NCI-H82 treated with DMSO at 0.1 percent for 48 hours (cell line): ENCODE measurements around the gene KDSR.

Source experiments
- DNase-seq: peaks from one replicate; lab custom pipeline; 2025; ENCODE audit not compliant: unreplicated experiment; lab: John Stamatoyannopoulos, UW

KDSR gene

DNA sequence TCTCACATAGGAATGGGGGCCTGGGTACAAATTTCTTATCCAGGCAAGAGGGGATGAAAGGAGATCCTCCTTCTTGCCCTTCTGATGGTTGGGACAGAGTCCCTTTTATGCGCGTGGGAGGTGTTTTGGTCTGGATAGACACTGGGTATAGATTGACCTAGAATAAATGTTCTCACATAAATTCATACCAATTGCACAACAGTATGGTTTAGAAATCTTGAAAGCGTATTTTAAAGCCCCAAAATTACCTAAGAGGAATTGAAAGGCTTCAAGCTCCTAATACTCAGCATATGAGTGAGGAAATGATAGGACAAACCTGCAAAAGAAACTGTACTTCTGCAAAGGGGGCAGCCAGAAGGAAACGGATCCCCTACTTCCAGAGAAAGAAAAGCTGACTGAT is 44.8 kb downstream of the KDSR start:
- DNase-seq, result no peak

DNA sequence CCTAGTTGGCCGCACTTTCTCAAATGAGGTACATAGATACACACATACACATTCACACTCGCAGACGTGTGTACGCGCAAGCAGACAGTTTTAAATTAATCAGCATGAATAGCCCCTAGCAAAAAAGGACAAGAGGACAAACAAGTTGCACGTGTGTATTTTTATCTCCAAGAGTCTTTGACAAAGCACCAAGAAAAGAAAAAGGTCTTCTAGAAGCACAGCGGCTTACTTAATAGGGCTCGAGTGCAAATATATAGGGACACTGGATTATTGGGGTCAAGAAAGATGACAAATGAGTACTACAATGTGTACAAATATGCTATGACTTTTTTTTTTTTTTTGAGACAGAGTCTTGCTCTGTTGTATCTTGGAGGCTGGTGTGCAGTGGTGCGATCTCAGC is 45.7 kb downstream of the KDSR start:
- DNase-seq, result no peak

DNA sequence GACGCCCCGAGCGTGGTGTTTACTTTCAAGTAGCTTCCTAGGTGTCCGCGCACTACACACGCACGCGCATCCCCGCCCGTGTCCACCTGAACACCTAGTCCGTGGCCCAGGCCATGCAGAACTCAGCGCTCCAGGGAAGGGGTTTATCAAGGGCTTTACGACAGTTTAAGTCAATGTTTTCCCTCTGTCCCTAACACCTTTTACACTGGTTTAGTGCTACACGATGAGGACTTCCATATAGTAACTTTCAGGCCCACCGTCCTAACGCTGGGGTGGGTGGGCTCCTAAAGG is 46.1 kb downstream of the KDSR start:
- no peak for DNase-seq

DNA sequence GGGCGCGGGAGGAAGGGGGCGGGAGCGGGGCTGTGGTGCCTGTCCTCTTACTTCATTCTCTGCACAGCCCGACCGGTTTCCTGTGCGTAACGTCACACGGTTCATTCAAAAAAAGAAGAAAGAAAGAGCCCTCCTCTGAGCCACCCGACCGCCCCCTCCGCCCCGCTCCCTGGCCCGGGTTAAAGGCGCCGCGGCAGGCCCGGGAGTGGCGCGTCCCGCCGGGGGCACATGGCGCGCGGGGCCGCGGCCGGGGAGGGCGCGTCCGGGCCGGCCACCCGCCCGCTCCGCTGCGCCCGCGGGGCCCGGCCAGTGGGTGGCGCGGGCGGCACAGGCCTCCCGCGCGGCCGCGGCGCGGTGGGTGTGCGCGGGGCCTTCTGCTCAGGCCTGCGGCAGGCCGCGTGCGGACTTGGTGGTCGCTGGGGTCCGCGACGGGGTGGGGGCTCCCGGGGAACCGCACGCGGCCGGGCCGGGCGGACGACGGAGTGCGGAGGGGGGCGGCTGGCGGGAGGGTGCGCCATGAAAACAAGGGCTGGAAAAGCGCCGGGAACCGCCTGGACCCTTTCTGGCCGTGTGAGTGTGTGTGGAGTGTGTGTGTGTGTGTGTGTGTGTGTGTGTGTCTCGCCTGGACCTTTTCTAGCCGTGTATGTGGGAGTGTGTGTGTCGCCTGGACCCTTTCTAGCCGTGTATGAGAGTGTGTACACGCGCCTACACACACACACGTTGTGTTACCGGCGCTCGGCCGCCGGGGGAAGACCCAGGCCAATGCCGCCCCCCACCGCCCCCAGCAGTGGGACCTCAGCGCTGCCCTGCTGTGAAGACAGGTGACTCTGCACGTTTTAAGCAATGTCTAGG is 46.7 kb downstream of the KDSR start:
- peak; percentile 13 for DNase-seq

DNA sequence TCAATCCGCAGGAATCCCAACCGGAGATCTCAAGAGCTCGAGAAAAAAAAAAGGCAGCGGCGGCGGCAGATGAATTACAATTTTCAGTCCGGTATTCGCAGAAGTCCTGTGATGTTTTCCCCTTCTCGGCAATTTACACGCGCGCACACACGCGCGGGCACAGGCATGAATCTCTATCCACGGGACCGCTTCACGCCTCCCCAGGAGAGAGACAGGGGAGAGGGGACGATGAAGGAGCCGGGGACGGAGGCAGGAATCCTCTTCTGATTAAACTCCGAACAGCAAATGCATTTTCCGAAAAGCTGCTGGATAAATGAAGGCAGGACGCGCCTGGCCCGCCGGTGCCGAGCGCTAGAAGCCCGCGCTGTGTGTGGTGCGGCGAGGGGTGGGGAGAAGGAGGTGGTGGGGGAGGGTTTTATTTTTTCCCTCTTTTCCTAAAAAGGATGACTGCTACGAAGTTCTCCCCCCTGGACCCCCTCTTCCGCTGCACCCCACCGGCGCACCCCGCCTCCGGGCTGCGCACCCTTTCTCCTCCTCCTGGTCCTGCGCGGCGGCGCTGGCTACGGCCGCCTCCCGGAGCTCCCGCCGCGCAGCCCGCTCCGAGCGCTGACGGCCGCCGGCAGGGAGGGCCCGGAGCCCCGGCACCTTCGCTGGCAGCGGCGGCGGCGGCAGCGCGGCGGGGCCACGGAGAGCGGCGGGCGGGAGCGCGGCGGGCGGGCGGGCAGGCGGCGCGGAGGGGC is 47.5 kb downstream of the KDSR start, which contains the start of gene BCL2:
BCL2 (minus strand) TSS at position 387 of the 740 bp plus-strand sequence.
- DNase-seq, result no peak

DNA sequence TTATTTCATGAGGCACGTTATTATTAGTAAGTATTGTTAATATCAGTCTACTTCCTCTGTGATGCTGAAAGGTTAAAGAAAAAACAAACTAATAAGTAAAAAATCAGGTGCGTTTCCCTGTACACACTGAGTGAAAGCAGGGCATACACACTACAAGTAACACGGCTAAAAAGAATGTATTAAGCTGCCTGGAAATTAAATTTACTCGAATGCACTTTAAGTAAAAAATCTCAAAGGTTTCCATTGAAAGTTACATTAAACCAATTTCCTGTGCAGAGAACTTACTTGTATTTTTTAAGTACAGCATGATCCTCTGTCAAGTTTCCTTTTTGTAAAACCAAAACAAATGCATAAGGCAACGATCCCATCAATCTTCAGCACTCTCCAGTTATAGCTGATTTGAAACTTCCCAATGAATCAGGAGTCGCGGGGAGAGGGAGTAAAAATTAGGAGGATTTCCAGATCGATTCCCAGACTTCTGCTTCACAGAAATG is 48.1 kb downstream of the KDSR start:
- no peak for DNase-seq

DNA sequence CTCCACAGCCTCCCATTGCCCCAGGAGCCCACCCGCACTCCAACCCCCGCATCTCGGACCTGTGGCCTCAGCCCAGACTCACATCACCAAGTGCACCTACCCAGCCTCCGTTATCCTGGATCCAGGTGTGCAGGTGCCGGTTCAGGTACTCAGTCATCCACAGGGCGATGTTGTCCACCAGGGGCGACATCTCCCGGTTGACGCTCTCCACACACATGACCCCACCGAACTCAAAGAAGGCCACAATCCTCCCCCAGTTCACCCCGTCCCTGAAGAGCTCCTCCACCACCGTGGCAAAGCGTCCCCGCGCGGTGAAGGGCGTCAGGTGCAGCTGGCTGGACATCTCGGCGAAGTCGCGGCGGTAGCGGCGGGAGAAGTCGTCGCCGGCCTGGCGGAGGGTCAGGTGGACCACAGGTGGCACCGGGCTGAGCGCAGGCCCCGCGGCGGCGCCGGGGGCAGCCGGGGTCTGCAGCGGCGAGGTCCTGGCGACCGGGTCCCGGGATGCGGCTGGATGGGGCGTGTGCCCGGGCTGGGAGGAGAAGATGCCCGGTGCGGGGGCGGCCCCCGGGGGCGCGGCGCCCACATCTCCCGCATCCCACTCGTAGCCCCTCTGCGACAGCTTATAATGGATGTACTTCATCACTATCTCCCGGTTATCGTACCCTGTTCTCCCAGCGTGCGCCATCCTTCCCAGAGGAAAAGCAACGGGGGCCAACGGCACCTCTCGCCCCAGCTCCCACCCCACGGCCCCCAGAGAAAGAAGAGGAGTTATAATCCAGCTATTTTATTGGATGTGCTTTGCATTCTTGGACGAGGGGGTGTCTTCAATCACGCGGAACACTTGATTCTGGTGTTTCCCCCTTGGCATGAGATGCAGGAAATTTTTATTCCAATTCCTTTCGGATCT is 48.8 kb downstream of the KDSR start:
- DNase-seq, result no peak

DNA sequence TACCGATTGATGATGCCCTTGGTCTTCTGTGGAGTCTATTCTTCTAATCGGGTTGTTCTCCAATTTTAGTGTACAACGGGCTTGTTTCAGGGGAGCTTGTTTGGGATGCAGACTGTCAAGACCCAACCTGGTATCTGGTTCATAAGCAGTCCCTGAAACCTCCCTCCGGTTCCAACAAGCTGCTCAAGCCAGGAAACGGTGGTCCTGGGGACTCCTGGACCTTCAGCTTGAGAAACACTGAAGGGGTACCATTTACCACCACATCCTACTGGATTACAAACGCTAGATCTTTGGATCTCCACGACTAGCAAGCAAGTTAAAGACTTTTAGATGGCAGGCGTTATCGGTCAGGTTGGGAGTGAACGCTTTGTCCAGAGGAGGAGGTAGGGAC is 49.5 kb downstream of the KDSR start:
- DNase-seq, result no peak

DNA sequence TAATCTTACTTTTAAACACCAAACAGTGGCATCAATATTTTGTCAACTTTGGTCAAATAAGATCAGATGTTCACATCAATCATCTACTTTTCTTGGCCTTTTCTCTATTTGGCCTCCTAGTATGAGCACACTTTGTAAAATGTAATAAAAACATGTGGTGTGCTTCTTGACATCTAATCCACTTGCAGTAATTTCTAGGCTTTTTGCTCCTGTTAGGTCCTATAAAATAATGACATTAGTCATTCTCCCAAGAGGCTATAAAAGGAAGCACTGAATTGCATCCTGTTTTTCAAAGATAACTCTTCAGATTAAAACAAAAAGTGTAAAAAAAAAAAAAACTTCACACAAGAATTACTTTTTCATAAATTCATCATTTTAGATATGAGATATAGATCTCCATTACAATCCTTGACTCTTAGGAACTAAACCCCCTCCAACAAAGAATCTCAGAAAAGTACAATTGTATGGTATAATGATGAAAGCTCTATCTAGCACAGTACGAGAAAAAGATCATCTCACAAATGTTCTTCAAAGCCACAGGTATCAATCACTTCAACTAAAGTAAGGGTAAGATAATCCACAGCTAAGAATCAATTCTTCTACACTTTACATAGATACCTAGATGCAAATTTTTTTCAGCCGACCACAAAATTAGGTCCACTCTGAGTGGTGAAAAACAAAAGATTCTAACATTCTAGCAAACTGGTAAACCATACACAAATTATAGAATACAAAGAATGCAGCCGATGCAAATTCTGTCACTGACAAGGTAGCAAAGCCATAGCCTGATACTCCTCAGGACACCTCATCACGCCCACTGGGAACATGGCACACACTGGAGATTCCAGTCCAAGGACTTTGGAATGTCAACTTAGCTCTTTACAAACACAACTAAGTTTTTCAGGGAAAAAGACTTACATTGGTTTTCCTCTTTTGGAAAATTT is 50.1 kb downstream of the KDSR start:
- DNase-seq, result no peak

DNA sequence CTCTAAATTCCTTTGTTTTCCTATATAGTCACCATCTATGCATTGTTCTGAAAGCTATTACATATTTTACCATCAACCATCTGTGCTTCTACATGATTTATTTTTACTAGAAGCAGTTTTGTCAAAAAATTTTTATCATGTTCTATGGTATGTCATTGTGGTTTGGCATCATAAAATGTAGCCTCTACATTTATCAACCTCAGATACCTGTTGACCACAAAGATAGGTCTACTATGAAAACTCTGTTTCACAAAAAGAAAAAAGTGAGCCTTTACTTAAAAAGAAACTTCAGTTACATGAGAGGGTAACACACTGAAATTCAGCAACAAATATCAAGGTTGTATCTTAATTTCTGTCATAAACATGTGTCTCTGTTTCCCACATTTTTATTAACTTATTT is 51.1 kb downstream of the KDSR start:
- no peak for DNase-seq

DNA sequence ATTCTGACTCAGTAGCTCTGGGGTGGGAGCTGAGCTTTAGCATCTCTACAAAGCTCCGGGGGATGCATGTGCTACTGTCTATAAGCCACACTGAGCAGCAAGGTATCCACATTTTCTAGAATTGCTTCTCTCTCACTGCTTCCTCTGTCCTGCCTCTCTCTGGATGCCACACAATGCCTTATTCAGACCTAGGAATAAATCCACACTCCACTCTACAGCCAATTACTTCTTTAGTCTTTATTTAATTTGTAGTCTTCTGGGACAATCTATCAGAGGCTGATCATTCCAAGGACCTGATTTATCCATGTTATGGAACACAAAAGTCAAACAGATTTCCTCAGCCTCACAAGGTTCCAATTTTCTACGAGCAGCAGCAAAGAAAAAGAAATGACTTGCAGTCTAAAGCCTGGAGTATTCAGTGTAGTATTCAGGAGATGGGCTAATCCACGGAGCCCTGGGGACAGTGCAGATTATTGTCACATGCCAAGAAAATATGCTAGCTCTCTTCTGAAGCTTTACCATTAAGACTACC is 51.8 kb downstream of the KDSR start:
- DNase-seq, result no peak

DNA sequence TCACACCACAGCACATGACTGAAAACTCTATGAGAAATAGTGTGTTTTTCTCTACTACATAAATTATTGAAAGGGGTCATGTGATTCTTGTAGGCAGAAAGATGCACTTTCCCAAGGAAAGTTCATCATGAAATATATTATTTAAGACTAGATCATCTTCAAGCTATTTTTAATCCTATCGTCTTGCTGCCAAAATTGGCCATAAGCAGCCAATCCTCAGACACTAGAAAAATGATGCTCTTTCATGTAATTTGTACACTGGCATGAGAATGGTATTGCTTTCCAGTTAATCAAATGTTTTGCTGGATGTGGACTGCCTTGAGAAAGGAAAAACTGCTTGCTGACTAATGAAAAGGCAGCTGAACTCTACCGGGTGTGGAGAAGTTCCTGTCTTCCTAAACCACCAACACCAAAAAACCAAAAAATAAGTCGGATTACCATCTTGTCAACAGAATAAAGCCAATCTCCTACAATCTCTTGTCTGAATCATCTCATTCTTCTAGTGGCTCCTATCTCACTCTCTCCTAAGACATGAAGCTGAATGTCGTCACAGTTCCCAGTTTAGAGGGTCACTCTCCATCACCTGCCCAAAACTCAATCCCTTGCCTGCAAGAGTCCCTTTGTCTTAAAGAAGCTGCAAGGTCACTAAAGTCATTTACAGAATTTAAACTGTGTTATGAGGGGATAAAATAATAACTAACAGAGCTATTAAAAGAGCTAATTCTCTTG is 52.8 kb downstream of the KDSR start:
- no peak for DNase-seq

DNA sequence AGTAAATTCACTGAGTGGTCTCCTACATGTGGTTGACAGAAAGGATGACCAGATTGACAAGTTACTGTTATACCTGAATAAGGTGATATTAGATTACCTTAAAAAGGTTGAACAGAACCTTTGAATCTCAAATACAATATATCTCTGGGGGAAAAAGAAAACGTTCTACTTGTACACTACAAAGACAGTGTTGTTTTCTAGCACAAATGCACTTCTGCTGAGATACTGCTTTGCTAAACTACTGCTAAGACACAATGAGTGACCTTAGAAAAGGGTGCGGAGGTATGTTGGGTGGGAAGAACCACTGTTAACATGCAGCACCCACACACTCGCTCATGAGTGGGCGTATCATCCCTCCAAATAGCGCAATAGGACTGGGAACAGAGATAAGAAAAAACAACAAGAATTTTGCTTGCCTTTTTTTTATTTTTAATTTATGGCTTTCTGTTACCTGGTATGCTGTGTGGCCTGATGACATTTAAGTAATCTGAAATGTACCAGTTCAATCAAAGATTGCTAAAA is 53.5 kb downstream of the KDSR start:
- DNase-seq, result no peak

DNA sequence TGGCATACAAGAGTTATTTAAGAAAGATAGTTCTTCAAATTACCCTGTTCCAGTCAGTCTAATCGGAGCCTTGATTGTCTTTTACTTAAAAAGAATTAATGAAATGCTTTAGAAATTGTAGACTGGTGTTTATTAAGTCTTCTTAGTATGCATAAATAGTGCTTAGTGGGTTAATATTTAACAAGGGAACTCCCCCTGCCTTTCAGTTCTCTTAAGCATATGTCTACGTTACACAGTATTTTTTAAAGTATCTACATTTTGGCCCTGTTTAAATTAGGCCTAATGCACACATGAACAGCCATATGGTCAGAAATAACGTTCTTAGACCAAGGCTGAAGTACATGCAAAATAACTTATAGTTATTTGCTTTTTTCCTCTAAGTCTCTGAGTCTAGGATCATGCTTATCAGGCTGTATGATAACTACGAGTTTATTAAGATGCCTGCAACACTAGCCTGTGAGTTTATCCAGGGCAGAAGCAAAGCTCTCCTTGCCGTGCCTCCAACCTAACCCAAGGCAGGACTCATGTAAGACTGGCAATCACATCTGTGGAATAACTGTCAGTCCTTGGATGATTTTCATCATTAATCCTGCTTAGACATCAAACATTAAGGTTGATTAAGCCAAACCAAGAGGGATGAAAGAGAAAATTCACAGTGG is 54.1 kb downstream of the KDSR start:
- no peak for DNase-seq

DNA sequence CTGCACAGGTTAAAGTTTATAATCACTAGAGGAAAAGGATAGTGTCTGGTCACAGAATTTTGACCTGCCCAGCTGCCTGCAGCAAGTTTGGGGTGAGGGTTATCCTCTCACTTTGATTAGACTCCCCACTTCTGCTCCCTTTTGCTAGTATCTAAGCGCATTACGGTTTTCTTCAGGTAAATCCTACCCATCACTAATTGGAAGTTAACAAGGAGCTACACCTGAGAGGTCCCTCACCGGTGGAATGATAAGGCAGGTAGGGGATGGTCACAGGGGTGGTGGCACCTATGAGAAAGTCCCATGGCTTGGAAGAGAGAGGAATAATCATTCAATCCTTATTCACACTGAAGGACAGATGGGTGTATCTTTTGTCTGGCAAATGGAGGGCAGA is 55.0 kb downstream of the KDSR start:
- DNase-seq, result no peak

DNA sequence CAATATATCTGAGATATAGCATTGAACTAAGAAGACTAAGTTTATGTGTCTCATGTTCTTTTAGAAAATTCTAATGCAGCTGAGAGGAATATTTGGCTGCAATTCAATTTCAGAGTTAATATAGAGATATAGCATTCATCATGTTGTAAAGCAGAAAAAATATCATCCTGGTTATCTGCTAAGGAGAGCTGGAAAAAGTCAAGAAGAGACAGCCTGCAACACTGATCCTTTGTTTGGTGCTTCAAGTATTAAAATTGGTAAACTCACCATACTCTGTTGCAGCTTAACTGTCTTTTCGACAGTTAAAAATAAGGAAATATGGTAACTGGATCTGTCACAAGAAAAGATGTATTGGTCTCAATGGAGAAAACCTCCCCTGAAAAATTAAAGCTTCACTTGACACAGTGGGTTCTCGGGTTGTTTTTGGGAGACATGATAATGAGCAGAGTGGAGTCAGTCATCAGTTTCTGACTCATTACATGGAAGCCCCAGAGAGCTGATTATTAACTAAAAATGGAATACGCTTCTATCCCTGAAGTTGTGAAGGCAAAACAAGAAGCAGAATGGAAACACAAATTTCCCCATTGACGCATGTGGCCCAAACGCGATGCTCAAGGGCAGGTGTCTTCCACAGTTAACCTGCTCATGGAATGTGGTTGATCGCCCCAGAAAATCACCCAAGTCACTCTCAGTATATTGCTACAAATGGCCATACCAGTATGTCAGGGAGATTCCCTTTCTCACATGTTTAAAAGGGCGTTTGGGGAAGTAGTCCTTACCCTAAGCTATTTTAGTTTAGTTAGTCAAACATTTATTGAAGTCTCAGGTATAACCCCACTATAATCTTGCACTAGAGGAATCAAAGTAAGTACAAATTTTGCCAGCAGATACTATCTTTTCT is 55.6 kb downstream of the KDSR start:
- DNase-seq, result no peak

DNA sequence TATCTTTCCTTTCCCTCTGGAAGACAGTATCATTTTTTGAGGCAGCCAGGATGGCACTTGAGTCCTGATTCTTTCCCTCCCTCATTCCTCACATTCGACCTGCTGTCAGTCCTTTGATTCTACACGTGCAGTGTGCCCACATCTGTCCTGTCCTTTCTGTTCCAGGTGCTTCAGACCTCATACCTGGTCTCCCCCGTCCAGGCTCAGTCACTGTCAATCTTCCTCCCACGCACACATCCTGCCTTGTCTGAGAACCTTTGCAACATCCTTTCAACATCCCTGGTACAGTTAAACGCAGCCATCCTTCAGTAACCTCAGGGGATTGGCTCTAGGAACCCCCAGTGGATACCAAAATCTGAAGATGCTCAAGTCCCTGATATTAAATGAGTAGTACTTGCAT is 57.6 kb downstream of the KDSR start:
- no peak for DNase-seq
